Measurements from ENCODE around the gene CD247. TPM values are rescaled to one million over a fixed set of nuclear protein-coding genes. Genes with fewer than 3 reads are reported as not detected.

Gene CD247
- polyA plus RNA-seq, 2 of the 4 experiments (the other 2 are of a cell fraction) = 0.10 to 0.27 TPM

DNA sequence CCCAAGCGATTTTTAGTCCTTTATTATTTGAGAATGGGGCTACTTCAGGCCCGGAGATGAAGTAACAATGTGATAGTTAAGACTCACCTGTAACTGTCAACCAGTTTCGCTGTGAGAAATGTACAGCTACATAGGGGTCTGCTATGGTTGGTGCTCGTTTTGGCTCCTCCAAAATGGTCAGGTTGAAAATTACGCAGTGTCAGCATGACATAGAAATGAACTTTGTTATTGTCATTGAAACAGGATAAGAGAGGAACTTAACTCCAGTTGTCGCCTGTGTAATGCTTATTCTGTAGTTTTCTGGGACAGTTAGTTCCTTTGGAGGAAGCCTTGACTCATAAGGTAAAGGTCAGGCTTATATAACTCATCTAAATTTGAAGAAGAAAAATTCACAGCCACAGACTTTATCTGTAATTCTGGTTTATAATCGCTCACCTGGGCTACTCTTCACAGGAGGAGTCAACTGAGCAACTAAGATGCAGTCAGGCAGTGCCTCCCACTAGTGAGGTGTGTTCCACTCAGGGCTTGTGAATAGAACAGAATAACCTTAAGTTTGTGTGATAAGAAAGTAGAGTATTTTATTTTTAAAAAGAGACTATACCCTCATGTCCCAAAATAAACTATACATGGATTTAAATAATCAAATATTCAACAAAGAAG lies 130.9 kb downstream of the CD247 start:
- TF ChIP-seq MAFK (IDR thresholded peaks at IDR 0.05; ENCODE audit: partially characterized antibody) (peak; percentile 87), CTCF (IDR thresholded peaks at IDR 0.05) (no peak)
- Histone ChIP-seq H3K4me1 (peaks cover 6% of the 10 kb centered on the region; the same call in 1 of the 3 replicates), H3K27ac (no peak overlapping the region), H3K4me2 (no peak overlapping the region), H3K9me3 (no peaks in the 10 kb centered on the region), H3K4me3 (no peak overlapping the region)
- CTCF ChIA-PET = interaction anchor here (0.6 kb wide), 1 partner anchor 412 kb away, joined by 3 read pairs; the partner anchor contains the start of gene ILDR2
- no peak for DNase-seq (ENCODE audit: low read depth in 1 of 2, low spot score in 1 of 2)
- no peak for FAIRE-seq
- no peak for ATAC-seq
- WGBS (ENCODE audit: missing lambda C conversion rate) = 84% methylated on average over 7 of the region's 7 CpGs
- POLR2A ChIA-PET = no interaction called here

Other genes starting within 250 kb of the CD247 start
- 129 and 132 TPM in 2 replicates for gene CREG1, start 35.2 kb upstream of the CD247 start, polyA plus RNA-seq (2011; rRNA removed)
- gene CREG1, start 35.2 kb upstream of the CD247 start, polyA plus RNA-seq (2017; fragmentation: RNase III; extraction: RNeasy Plus Mini Kit Qiagen cat#74134 plus additional on column Dnase treatment) = 64.6 to 70.2 TPM (median 65.3 TPM) in 3 replicates
- 0.05 TPM in 1 of 2 replicates, not detected in the other for gene RCSD1, start 111.7 kb upstream of the CD247 start, polyA plus RNA-seq (2011; rRNA removed)
- gene RCSD1, start 111.7 kb upstream of the CD247 start, polyA plus RNA-seq (2017; fragmentation: RNase III; extraction: RNeasy Plus Mini Kit Qiagen cat#74134 plus additional on column Dnase treatment) = 0.04 TPM in 1 of 3 replicates, not detected in the others
- gene MPZL1, start 203.5 kb upstream of the CD247 start, polyA plus RNA-seq (2011; rRNA removed) = 178 and 204 TPM in 2 replicates
- 88.7 to 95.5 TPM (median 92.6 TPM) in 3 replicates for gene MPZL1, start 203.5 kb upstream of the CD247 start, polyA plus RNA-seq (2017; fragmentation: RNase III; extraction: RNeasy Plus Mini Kit Qiagen cat#74134 plus additional on column Dnase treatment)